Neutrophil (primary cell): ENCODE measurements around the gene EPHA8.

Experiments
- H3K27ac ChIP-seq: fragments of 200-600 bp; sonication (generic); 2 replicates; pipeline ENCODE4 v1.5.1; 2016; ENCODE audit warnings: mild to moderate bottlenecking, moderate library complexity
- H3K27me3 ChIP-seq: fragments of 200-600 bp; sonication (generic); 2 replicates; pipeline ENCODE4 v1.6.0; 2016; ENCODE audit warnings: mild to moderate bottlenecking
- H3K36me3 ChIP-seq: fragments of 200-600 bp; sonication (generic); 2 replicates; pipeline ENCODE4 v1.5.1; 2017
- H3K4me1 ChIP-seq, 2 experiments: fragments of 200-600 bp in 1 of 2; sonication (generic) in 1 of 2; 1 replicate in 1 of 2; 2 replicates in 1 of 2; pipeline versions ENCODE4 v1.5.1 to v1.6.1; 2013 to 2016; ENCODE audit warnings: low read depth in 1 of 2, low read length in 1 of 2, mild to moderate bottlenecking in 1 of 2, moderate library complexity in 1 of 2; ENCODE audit not compliant: control insufficient read depth in 1 of 2, insufficient read depth in 1 of 2
- H3K4me3 ChIP-seq, 2 experiments: fragments of 200-600 bp in 1 of 2; sonication (generic) in 1 of 2; 1 replicate in 1 of 2; 2 replicates in 1 of 2; pipeline ENCODE4 v1.5.1; 2013 to 2016; ENCODE audit warnings: low read depth in 1 of 2, low read length in 1 of 2, mild to moderate bottlenecking in 1 of 2, moderate library complexity in 1 of 2
- H3K9me3 ChIP-seq: fragments of 200-600 bp; sonication (generic); 2 replicates; pipeline ENCODE4 v1.5.1; 2016
- CTCF ChIP-seq: fragments of 200-600 bp; sonication (generic); IDR thresholded peaks from 2 replicates; pipeline ENCODE4 v1.5.1; 2016; ENCODE audit warnings: antibody characterized with exemption

EPHA8 gene

GRCh38 chr1:22536506-22536905 lies 26.8 kb upstream of the EPHA8 start:
- Histone ChIP-seq H3K9me3 (no peaks in the 10 kb centered on the region), H3K36me3 (no peaks in the 10 kb centered on the region), H3K4me1 (no peaks in the 10 kb centered on the region), H3K4me3 (no peak overlapping the region), H3K27ac (no peak overlapping the region), H3K27me3 (no peaks in the 10 kb centered on the region)
- no peak for TF ChIP-seq CTCF

GRCh38 chr1:22537441-22538139 lies 25.7 kb upstream of the EPHA8 start:
- no peak overlapping the region for H3K27ac ChIP-seq
- H3K4me1 ChIP-seq = no peaks in the 10 kb centered on the region
- no peaks in the 10 kb centered on the region for H3K36me3 ChIP-seq
- H3K27me3 ChIP-seq = no peaks in the 10 kb centered on the region
- H3K9me3 ChIP-seq = no peaks in the 10 kb centered on the region
- no peak for TF ChIP-seq CTCF
- no peak overlapping the region for H3K4me3 ChIP-seq

DNA sequence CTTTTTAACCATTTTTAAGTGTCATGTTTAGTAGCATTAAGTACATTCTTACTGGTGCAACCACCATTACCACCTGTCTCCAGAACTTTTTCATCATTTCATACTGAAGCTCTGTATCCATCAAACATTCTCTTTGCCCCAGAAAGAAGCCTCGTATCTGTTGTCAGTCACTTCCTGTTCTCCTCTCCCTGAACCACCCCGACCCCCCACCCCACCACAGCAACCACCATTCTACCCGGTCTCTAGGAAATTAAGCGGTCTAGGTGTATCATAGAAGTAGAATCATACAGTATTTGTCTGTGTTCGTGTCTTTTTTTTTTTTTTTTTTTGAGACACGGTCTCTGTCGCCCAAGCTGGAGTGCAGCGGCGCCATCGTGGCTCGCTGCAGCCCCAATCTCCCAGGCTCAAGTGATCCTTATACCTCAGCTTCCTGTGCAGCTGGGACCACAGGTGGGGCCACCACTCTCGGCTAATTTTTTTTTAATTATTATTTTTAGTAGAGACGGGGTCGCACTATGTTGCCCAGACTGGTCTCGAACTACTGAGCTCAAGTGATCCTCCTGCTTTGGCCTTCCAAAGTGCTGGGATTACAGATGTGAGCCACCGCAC lies 23.7 kb upstream of the EPHA8 start:
- Histone ChIP-seq H3K27me3 (peaks cover under 1% of the 10 kb centered on the region), H3K36me3 (no peaks in the 10 kb centered on the region), H3K27ac (no peak overlapping the region), H3K4me3 (no peak overlapping the region), H3K9me3 (no peaks in the 10 kb centered on the region), H3K4me1 (no peaks in the 10 kb centered on the region)
- no peak for TF ChIP-seq CTCF

- no peak for TF ChIP-seq CTCF
- Histone ChIP-seq H3K36me3 (no peaks in the 10 kb centered on the region), H3K27ac (no peak overlapping the region)
Measured at GRCh38 chr1:22540337-22540736, 23.0 kb upstream of the EPHA8 start.

GRCh38 chr1:22542886-22543285 lies 20.4 kb upstream of the EPHA8 start:
- Histone ChIP-seq H3K27me3 (peaks cover 29% of the 10 kb centered on the region), H3K36me3 (no peaks in the 10 kb centered on the region), H3K27ac (no peak overlapping the region), H3K4me1 (no peaks in the 10 kb centered on the region), H3K9me3 (no peaks in the 10 kb centered on the region), H3K4me3 (no peak overlapping the region)
- no peak for TF ChIP-seq CTCF

More at GRCh38 chr1:22540337-22540736, 23.0 kb upstream of the EPHA8 start:
- Histone ChIP-seq H3K27me3 (peaks cover 5% of the 10 kb centered on the region), H3K9me3 (no peaks in the 10 kb centered on the region), H3K4me3 (no peak overlapping the region), H3K4me1 (no peaks in the 10 kb centered on the region)
